ENCODE data around the gene TM4SF20.
"Not testable (repeated sequence)": the region's sequence is repeated elsewhere in the genome, so short reads cannot be mapped to it uniquely, and the experiment has no call there.

Gene TM4SF20

GRCh38 chr2:227366769-227367426 is 12.2 kb downstream of the TM4SF20 start:
- no peak for DNase-seq

GRCh38 chr2:227365833-227366232 is 13.3 kb downstream of the TM4SF20 start:
- DNase-seq = no peak

DNA sequence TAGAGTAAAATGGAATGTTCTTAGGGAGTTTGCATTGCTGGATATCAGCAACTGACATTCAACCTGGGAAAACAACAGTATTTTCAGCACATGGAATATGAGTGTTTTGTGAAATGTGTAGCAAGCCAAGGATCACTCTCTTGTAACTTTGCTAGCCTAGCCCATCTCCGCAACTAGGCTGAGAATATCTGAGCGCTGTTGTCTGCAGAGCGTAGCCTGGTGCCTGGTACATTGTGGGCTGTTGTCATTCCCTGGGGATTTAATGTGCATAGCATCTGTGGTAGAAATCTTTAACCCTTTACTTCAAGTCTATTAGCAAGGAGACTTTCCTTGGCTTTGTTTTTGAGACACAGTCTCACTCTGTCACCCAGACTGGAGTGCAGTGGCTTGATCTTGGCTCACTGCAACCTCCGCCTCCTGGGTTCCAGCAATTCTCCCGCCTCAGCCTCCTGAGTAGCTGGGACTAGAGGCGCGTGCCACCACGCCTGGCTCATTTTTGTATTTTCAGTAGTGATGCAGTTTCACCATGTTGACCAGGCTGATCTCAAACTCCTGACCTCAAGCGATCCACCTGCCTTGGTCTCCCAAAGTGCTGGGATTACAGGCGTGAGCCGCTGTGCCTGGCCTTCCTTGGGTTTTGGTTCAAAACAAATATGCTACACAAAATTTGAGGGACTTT is 14.4 kb downstream of the TM4SF20 start:
- DNase-seq = not testable (repeated sequence)

DNA sequence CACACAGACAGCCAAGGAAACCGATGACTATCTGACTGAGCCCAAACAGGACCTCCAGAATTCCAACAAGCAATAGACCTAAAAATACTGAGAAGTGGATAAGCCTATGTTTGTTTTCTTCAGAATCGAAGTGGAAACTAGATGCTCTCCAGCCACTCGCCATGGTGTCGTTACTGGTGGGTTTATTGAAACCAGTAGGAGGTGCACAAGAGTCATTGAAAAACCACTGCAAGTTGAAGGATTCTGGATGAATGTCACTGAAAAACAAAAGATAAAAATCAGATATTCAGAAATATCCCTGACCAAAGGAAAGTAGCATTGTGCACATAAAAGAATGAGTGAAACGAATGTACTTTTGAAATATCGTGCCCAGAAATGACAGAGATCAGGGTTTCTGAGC is 15.3 kb downstream of the TM4SF20 start:
- no peak for DNase-seq

GRCh38 chr2:227360351-227360750 is 18.8 kb downstream of the TM4SF20 start:
- no peak for DNase-seq

- no peak for DNase-seq
Observed at GRCh38 chr2:227351639-227352038, 27.5 kb downstream of the TM4SF20 start.

DNA sequence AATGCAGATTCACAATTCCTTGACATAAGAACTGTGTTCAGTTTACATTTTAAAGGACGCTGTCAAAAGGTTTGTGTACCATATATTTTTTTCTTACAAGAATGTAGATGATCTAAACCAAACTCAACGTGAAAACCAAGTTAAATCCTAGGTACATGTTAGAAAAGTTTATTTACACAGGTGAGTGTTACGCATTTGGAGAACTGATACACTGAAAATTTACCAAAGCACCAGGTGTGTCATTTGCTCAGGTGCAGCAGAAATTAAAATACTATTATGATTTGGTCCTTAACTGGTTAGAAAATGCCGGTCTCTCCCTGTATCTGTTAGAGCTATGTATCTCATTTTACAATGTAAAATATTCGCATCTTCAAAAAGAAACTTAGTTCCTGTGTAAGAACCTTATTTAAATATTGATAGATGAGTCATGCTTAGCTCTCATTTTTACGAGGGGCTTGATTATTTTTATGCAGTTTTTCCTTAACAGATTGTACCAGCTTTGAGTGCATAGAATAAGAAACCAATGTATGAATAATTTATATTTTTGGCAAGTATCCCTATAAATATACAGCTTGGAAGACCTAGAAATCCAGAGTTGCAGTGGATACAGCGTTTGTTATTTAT is 29.0 kb downstream of the TM4SF20 start:
- no peak for DNase-seq

- DNase-seq = no peak
Observed at GRCh38 chr2:227348324-227348723, 30.8 kb downstream of the TM4SF20 start.

GRCh38 chr2:227347117-227347516 is 32.0 kb downstream of the TM4SF20 start:
- no peak for DNase-seq

- DNase-seq = no peak
Observed at GRCh38 chr2:227344231-227344630, 34.9 kb downstream of the TM4SF20 start.

GRCh38 chr2:227341553-227341952 is 37.6 kb downstream of the TM4SF20 start:
- DNase-seq = no peak

DNA sequence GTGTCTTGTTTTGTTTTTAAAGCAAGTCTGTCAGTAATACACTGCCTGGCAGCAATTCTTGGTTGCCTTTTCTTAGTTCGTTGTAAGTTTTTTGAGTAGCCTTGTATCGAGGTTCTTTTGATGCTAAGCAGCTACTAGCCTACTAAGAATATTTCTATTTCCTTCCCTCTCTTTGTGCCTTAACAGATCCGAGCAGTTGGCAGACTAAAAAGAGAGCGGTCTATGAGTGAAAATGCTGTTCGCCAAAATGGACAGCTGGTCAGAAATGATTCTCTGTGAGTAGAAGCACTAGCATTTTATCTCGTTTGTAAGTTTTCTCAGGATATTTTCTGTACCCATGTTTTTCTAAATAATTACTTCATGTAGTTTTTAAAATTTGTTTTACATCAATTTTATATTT is 39.0 kb downstream of the TM4SF20 start:
- no peak for DNase-seq

GRCh38 chr2:227339098-227339599 is 40.0 kb downstream of the TM4SF20 start:
- DNase-seq = no peak

DNA sequence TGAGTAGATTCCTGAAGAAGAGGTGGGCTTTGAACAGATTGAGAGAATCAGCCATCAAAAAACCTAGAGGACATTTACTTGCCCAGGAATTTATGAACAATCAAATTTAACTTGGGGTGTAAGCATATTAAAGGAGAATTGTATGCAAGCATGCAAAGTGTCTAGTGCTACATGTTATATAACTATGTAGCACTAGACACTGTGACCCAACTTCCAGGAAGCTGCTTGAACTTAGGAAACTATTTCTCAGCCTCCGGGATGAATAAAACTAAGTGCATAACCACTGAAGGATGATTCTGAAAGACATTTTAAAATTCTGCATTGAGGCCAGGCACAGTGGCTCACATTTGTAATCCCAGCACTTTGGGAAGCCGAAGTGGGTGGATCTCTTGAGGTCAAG is 41.7 kb downstream of the TM4SF20 start:
- no peak for DNase-seq

GRCh38 chr2:227335713-227336112 is 43.4 kb downstream of the TM4SF20 start:
- DNase-seq = no peak

DNA sequence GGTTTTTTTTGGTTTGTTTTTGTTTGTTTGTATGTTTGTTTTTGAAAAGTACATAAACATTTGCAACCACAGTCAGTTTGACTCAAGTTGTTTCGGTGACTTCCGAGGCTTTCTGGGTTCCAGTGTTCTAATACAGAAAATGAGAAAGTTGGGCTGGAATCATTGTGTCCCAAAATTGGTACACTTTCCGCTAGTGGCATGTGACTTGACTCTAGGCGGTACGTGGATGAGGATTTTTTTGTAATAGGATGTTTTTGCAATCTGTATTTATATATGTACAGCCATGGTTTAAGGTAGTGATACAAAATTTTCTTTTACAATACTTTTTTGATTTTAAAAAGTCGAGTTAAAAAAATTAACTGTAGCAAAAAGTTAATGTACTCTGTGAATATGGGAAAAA is 52.3 kb downstream of the TM4SF20 start:
- DNase-seq = no peak

- DNase-seq = no peak
Observed at GRCh38 chr2:227325839-227326195, 53.3 kb downstream of the TM4SF20 start.

- peak; percentile 88 for DNase-seq
Observed at GRCh38 chr2:227324995-227325838, 53.9 kb downstream of the TM4SF20 start, which contains the start of gene MFF. TSS of gene MFF (plus strand) at chr2:227325251. CDS start at chr2:227330666, 5,415 bp downstream.

DNA sequence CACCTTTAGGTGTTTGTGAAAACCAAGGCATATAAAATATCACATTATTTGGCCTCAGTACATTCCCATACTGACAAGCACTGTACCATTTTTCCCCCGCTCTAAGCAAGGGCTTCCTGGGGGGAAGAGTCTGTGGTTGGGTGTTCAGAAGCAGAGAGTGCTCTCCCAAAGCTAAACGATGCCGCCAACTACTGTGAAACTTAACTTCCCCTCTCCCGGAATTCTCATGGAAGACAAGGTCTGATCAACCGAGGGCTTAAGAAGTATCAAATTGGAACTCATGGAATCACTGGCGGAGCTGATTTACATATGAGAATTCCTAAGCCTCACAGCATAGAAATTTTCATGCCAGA is 54.5 kb downstream of the TM4SF20 start:
- no peak for DNase-seq

GRCh38 chr2:227323818-227324217 is 55.3 kb downstream of the TM4SF20 start:
- no peak for DNase-seq

- DNase-seq = no peak
Observed at GRCh38 chr2:227322530-227323205, 56.4 kb downstream of the TM4SF20 start.

DNA sequence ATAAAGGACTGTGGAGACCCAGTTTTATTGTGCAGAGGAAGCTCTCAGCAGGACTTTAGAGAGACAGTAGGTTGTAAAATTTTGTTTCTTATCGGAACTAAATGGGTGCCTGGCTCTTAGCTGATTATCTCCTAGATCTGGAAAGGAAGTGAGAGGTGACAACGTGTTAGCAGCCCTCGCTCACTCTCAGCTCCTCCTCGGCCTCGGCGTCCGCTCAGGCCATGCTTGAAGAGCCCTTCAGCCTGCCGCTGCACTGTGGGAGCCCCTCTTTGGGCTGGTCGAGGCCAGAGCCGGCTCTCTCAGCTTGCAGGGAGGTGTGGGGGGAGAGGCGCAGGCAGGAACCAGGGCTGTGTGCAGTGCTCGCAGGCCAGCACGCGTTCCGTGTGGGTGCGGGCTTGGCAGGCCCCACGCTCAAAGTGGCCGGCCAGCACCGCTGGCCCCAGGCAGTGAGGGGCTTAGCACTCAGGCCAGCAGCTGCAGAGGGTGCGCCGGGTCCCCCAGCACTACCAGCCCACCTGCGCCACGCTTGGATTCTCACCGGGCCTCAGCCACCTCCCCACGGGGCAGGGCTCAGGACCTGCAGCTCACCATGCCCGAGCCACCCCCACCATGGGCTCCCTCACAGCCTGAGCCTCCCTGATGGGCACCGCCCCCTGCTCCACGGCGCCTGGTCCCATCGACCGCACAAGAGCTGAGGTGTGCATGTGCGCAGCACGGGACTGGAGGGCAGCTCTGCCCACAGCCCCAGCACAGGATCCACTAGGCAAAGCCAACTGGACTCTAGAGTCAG is 58.6 kb downstream of the TM4SF20 start:
- no peak for DNase-seq

Measured in NK-92 treated with Interleukin-12 subunit alpha and Interleukin-12 subunit beta, amount 100 ng/mL, for 24 hours (cell line).